Measurements from ENCODE around the gene ITGA7. TPM values are rescaled to one million over a fixed set of nuclear protein-coding genes. Genes with fewer than 3 reads are reported as not detected.

Gene ITGA7, protein sequence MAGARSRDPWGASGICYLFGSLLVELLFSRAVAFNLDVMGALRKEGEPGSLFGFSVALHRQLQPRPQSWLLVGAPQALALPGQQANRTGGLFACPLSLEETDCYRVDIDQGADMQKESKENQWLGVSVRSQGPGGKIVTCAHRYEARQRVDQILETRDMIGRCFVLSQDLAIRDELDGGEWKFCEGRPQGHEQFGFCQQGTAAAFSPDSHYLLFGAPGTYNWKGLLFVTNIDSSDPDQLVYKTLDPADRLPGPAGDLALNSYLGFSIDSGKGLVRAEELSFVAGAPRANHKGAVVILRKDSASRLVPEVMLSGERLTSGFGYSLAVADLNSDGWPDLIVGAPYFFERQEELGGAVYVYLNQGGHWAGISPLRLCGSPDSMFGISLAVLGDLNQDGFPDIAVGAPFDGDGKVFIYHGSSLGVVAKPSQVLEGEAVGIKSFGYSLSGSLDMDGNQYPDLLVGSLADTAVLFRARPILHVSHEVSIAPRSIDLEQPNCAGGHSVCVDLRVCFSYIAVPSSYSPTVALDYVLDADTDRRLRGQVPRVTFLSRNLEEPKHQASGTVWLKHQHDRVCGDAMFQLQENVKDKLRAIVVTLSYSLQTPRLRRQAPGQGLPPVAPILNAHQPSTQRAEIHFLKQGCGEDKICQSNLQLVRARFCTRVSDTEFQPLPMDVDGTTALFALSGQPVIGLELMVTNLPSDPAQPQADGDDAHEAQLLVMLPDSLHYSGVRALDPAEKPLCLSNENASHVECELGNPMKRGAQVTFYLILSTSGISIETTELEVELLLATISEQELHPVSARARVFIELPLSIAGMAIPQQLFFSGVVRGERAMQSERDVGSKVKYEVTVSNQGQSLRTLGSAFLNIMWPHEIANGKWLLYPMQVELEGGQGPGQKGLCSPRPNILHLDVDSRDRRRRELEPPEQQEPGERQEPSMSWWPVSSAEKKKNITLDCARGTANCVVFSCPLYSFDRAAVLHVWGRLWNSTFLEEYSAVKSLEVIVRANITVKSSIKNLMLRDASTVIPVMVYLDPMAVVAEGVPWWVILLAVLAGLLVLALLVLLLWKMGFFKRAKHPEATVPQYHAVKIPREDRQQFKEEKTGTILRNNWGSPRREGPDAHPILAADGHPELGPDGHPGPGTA
- total RNA-seq (ENCODE audit: low replicate concordance): 3.8 and 72.7 TPM in 2 replicates

GRCh38 chr12:55707841-55708694 lies at the start of gene ITGA7:
TSS of gene ITGA7 (minus strand) at chr12:55707904. CDS start at chr12:55707682, 222 bp downstream.

GRCh38 chr12:55742719-55743405 lies 35.2 kb upstream of the ITGA7 start, which contains the start of gene GDF11:
TSS of gene GDF11 (plus strand) at chr12:55743122. CDS start at chr12:55743317, 195 bp downstream.

DNA sequence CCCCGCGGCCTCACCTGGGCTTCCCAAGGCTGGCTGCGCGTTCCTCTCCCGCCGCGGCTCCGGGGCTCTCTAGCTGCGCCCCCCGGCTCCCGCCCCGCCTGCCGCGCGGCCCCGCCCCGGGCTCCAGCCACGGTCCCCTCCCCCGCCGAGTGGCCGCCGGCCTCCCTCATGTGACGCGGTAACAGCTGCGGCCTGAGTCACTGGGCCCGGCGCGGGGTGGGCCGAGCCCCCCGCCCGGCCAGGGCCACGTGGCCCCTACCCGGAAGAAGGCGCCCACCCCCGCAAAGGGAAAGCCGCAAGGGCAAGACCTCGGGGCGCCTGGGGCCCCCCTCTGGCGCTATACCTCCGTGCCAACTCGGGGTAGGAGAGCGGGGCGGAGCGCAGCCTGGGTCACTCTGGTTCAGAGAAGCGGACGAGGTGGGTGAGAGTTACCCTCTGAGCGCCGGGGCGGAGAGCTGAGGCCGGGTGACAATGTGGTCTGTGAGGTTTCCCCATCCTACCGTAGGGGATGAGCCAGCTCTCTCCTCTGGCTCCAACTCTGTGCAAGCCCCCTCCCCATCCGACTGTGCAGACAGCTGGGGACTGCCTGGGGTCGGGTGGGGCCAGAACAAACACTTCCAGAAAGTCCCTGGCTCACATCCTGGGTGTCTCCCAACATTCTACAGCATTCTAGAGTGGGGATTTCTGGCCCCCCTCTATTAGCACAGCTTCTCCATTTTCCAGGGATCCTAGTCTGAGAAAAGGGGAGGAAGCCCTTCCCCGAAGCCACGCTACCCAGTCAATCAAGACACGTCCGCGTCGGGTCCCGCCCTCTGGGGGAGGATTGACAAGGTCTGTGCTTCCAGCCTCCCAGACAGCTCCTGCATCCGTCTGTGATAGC lies 21.5 kb upstream of the ITGA7 start, which contains the start of gene CD63:
Gene CD63 (minus strand): TSS at position 71 of the 880 bp plus-strand sequence. CDS start 668 bp downstream, outside the sequence.

DNA sequence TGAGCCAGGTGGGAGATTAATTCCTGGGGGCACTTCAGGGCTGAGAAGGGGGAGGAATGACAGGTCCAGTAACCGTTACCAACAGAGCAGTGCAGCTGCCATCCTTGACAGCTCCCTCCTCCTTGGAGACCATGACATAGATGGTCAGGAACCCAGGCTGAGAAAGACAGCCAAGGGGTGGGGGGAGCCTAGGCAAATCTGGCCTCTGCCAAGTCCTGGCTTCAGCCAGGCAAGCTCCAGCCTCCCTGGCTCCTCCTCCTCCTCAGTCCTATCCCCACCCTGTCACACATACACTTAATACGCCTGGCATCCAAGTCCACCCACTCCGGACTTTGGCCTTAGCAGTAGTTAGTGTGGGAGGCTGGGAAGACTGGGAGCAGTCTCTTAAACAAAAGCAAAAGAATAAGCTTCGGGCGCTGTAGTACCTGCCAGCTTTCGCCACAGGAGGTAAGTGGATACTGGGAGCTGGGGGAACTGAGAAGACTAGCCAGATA lies 12.4 kb upstream of the ITGA7 start, which contains the start of gene RDH5:
Gene RDH5 (plus strand): TSS at position 323 of the 494 bp plus-strand sequence. CDS start 792 bp downstream, outside the sequence.

DNA sequence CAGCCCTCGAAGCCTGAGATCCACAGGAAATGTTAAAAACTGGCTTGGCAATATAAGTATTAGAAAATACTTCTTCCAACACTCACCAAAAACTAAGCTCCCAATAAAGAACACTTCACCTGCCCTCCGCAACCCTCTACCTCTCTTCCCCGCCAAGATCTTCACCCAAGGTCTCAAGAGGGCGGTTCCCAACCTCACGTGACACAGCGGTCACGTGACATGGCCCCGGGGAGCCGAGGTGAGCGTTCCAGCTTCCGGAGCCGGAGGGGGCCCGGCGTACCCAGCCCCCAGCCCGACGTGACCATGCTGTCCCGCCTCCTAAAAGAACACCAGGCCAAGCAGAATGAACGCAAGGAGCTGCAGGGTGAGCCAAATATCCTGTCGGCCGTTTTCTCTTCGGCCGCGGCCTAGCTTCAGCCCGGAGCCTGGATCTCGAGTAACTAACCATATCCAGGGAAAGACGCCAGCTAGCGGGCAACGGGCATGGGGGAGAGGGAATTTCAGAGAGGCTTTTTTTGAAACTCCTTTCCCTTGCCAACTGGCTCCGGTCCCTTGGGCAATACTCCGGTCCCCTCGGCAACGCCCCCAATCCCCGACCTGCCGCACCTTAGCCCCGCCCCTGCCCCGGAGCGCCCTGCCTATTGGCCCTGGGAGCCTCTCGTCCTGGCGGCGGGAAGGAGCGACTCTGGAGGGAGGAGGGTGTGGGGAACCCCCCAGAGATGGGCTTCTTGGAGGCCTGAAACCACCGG lies 8.3 kb upstream of the ITGA7 start, which contains the start of gene BLOC1S1:
Gene BLOC1S1 (plus strand): TSS at position 214 of the 749 bp plus-strand sequence. CDS start 6 bp downstream, at position 220.

DNA sequence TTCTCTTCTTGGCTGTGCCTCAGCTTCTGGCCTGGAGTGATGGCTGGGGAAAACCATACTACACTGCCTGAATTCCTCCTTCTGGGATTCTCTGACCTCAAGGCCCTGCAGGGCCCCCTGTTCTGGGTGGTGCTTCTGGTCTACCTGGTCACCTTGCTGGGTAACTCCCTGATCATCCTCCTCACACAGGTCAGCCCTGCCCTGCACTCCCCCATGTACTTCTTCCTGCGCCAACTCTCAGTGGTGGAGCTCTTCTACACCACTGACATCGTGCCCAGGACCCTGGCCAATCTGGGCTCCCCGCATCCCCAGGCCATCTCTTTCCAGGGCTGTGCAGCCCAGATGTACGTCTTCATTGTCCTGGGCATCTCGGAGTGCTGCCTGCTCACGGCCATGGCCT lies 70.9 kb downstream of the ITGA7 start, which contains the start of gene OR10P1:
Gene OR10P1 (plus strand): TSS at position 40 of the 400 bp plus-strand sequence. CDS start 0 bp downstream, at position 40.

Other genes with a start within 250 kb of the ITGA7 start
- gene OR6C70, start 237.8 kb downstream of the ITGA7 start, total RNA-seq (ENCODE audit: low replicate concordance): not detected in 2 replicates
- gene OR6C68, start 215.5 kb downstream of the ITGA7 start, total RNA-seq (ENCODE audit: low replicate concordance): not detected in 2 replicates
- not detected in 2 replicates for gene OR6C4, start 158.3 kb downstream of the ITGA7 start, total RNA-seq (ENCODE audit: low replicate concordance)
- gene OR2AP1, start 135.4 kb downstream of the ITGA7 start, total RNA-seq (ENCODE audit: low replicate concordance): not detected in 2 replicates
- gene OR10P1, start 71.0 kb downstream of the ITGA7 start, total RNA-seq (ENCODE audit: low replicate concordance): not detected in 2 replicates
- 82.0 and 115 TPM in 2 replicates for gene BLOC1S1, start 8.1 kb upstream of the ITGA7 start, total RNA-seq (ENCODE audit: low replicate concordance)
- 3.8 and 65.1 TPM in 2 replicates for gene RDH5, start 12.5 kb upstream of the ITGA7 start, total RNA-seq (ENCODE audit: low replicate concordance)
- 2,585 and 6,003 TPM in 2 replicates for gene CD63, start 21.1 kb upstream of the ITGA7 start, total RNA-seq (ENCODE audit: low replicate concordance)
- 2.7 and 3.3 TPM in 2 replicates for gene GDF11, start 35.2 kb upstream of the ITGA7 start, total RNA-seq (ENCODE audit: low replicate concordance)
- 32.2 and 105 TPM in 2 replicates for gene SARNP, start 109.8 kb upstream of the ITGA7 start, total RNA-seq (ENCODE audit: low replicate concordance)
- 31.8 and 41.1 TPM in 2 replicates for gene ORMDL2, start 110.1 kb upstream of the ITGA7 start, total RNA-seq (ENCODE audit: low replicate concordance)
- gene DNAJC14, start 121.7 kb upstream of the ITGA7 start, total RNA-seq (ENCODE audit: low replicate concordance): 46.2 and 60.6 TPM in 2 replicates
- 4.0 and 12.0 TPM in 2 replicates for gene MMP19, start 135.0 kb upstream of the ITGA7 start, total RNA-seq (ENCODE audit: low replicate concordance)
- gene PYM1, start 220.0 kb upstream of the ITGA7 start, total RNA-seq (ENCODE audit: low replicate concordance): 17.1 and 37.1 TPM in 2 replicates
- gene DGKA, start 223.3 kb upstream of the ITGA7 start, total RNA-seq (ENCODE audit: low replicate concordance): 34.4 and 52.2 TPM in 2 replicates